ENCODE measurements around the gene NT5E. TPM values are rescaled to one million over a fixed set of nuclear protein-coding genes. Genes with fewer than 3 reads are reported as not detected.
"Not testable (repeated sequence)": the region's sequence is repeated elsewhere in the genome, so short reads cannot be mapped to it uniquely, and the experiment has no call there.

The NT5E gene
- total RNA-seq, 2 donors from 2014 or later = 43.8 to 53.2 TPM

DNA sequence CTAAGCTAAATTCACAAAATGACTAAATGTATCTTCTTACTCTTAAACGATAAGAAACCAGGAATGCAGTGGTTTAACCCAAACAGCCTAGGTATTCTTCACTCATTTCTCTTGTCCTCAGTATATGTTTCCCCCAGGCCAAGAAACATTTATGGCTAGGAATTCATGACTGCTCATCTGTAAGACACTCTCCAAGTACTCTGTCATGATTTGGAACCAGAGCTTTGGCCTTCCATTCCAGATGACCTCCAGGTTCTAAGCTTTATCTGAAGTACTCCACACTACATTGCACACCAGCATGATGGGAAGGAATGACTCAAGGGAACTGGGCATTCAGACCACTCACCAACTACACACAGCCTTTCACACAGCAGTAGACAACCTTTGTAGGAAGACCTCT, 29.3 kb downstream of the NT5E start:
- DNase-seq (ENCODE audit: low spot score) = no peak
- intact Hi-C loops (cut with DNase I) = no loop called here

- intact Hi-C loops (cut with DNase I) = loop anchor here (5.0 kb wide), 2 partner anchors 120 to 125 kb away; no protein-coding TSS in a partner anchor
- no peak for DNase-seq (ENCODE audit: low spot score)
These were observed 32.5 kb downstream of the NT5E start for GRCh38 chr6:85482206-85482904.

DNA sequence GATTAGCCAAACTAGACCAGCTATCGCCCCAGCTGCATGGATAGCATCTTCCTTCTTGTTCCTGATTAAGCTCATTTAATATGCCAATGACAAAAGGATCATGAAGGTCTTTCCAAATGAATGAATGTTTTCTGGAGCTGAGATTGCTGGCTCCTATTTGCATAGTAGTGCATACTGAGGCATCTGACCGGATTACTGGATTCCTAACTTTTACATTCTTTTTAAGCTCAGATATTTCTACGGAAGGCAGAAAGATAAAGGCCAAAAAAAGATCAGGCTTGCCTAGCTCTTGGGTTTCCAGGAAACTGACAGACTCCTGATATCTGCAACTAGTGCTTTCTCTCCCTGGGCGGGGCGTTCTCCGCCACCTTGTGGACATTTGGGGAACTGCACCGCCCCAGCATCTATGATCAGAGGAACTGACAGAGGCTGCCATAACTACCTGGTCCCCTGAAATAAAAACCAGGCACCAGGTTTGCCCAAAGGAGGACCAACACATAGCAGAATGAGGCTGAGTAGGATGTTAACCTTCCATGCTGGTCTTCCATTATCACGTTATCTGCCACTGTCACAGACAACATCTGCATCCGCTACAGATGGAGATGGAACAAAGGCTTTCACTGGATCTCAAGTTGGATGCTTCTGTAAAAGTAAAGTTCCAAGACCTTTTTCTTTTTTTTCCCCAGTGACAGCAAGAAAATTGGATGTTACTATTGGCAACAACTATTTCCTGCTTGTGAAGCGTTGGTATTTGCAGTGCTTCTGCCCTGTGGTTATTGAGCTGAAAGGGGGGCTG, 33.2 kb downstream of the NT5E start:
- intact Hi-C loops (cut with DNase I) = loop anchor here (5.0 kb wide), 2 partner anchors 121 to 126 kb away; no protein-coding TSS in a partner anchor
- DNase-seq (ENCODE audit: low spot score) = peak; percentile 94

GRCh38 chr6:85483846-85484245, 34.0 kb downstream of the NT5E start:
- DNase-seq (ENCODE audit: low spot score) = no peak
- intact Hi-C loops (cut with DNase I) = loop anchor here (5.0 kb wide), 2 partner anchors 122 to 127 kb away; no protein-coding TSS in a partner anchor

GRCh38 chr6:85484948-85485347, 35.1 kb downstream of the NT5E start:
- intact Hi-C loops (cut with DNase I) = loop anchor here (5.0 kb wide), 2 partner anchors 123 to 128 kb away; no protein-coding TSS in a partner anchor
- no peak for DNase-seq (ENCODE audit: low spot score)

DNA sequence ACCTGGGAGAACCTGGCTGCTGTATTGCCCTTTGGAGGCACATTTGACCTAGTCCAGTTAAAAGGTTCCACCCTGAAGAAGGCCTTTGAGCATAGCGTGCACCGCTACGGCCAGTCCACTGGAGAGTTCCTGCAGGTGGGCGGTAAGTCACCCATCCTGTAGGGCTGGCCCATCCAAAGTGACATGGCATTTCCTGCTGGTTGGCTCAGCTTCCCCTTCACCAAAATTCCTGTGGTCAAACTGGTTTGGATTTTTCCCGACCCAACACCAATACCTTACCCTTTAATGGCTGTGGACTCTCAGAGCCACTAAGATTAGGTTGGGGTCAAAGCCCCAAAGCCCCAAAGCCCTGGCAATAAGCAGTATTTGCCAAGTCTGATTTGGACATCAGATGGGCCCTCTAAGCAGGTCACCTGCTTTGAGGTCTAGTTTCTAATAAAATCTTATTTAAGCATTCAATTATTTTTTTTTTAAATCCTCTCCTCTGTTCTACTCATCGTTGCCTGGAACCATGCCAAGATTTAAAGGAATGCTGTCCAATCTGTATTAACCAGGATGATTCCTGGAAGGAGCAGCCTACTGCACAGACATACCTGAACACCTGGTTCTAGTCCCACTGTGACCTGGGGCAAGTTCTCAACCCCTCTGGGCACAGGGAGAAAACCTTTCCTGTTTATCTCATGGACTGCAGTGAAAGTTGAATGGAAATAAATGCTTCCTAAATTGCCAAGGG, 40.8 kb downstream of the NT5E start:
- intact Hi-C loops (cut with DNase I) = no loop called here
- no peak for DNase-seq (ENCODE audit: low spot score)

- DNase-seq (ENCODE audit: low spot score) = no peak
- intact Hi-C loops (cut with DNase I) = no loop called here
These were observed 43.5 kb downstream of the NT5E start for GRCh38 chr6:85493389-85493788.

DNA sequence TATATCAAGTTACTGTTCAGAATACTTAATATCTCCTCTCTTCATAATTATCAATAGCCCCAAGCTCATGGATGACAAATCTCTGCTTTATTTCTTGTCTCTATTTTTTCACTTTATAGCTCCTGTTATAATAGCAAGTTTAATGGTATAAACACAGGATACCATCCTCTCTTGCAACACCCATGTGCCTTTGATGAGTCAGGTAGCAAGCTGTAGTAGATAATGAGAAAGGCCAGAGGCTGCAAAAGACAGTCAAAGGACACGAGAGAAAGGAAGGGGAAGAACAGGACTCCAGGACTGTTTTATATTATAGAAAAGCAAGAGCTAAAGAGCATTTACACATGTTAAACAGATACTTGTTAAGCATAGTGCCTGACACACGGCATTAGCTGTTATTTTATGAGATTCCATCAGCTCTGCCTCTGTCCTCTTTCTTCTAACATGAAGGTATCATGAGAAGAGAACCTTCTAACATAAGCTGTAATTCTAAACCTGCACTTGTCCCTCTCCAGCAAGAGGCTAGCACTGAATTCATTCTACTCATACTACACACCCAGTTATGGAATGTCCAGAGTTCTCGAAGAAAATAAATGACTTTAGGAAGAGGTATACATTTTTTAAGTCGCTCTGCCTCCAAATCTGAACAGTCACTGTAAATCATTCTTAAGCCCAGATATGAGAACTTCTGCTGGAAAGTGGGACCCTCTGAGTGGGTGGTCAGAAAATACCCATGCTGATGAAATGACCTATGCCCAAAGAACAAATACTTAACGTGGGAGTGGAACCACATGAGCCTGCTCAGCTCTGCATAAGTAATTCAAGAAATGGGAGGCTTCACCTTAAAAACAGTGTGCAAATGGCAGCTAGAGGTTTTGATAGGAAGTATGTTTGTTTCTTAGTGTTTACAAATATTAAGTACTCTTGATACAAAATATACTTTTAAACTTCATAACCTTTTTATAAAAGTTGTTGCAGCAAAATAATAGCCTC, 45.0 kb downstream of the NT5E start:
- DNase-seq (ENCODE audit: low spot score) = no peak
- intact Hi-C loops (cut with DNase I) = no loop called here

- DNase-seq (ENCODE audit: low spot score) = no peak
- intact Hi-C loops (cut with DNase I) = no loop called here
These were observed 46.2 kb downstream of the NT5E start for GRCh38 chr6:85496009-85496579.

DNA sequence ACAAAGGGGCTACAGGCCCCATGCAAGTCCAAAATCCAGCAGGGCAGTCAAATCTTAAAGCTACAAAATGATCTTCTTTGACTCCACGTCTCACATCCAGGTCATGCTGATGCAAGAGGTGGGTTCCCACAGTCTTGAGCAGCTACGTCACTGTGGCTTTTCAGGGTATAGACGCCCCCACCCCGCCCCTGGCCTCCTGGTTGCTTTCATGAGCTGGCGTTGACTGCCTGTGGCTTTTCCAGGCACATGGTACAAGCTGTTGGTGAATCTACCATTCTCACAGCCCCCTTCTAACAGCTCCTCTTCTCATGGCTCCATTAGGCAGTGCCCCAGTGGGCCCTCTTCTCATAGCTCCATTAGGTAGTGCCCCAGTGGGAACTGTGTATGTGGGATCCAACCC, 47.0 kb downstream of the NT5E start:
- intact Hi-C loops (cut with DNase I) = no loop called here
- no peak for DNase-seq (ENCODE audit: low spot score)

DNA sequence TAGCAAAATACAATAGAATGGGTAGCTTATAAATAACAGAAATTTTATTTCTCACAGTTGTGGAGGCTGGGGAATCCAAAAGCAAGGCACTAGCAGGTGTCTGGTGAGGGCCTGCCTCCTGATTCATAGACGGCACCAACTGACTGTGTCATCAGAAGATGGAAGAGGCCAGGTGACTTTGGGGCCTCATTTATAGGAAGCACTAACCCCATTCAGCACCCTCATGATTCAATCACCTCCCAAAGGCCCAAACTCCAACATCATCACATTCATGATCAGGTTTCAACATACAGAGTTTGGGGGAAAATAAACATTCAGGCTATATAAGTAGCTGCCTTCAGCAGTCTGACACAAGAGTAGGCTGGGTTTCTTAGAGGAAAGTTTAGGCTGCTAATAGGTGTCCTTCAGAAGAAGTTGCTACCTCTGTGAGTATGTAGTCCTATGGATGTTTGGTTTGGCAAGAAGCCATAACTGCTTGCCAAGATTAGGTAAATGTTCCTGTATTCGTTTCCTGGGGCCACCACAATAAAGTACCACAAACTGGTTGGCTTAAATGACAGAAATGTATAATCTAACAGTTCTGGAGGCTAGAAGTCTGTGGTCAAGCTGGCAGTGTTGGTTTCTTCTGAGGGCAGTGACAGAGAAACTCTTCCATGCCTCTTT, 48.8 kb downstream of the NT5E start:
- intact Hi-C loops (cut with DNase I) = no loop called here
- no peak for DNase-seq (ENCODE audit: low spot score)

GRCh38 chr6:85506441-85507093, 56.7 kb downstream of the NT5E start:
- intact Hi-C loops (cut with DNase I) = no loop called here
- no peak for DNase-seq (ENCODE audit: low spot score)

DNA sequence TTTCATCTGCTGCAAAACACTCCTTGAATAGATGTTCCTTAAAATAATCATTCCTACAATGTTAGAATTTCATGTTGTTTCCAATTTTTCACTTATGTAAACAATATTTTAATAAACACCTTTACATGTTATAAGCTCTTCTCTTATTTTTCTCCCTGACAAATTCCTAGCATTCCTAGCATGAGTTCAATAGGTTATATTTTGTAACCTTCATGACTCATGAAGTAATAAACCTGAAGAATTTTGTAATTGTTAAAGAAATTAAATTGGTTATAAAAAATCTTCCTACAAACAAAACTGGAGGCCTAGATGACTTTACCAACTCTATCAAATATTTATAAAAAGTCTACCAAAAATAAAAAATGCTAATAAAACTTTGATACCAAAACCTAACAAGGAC, 66.3 kb downstream of the NT5E start:
- no peak for DNase-seq (ENCODE audit: low spot score)
- intact Hi-C loops (cut with DNase I) = no loop called here

DNA sequence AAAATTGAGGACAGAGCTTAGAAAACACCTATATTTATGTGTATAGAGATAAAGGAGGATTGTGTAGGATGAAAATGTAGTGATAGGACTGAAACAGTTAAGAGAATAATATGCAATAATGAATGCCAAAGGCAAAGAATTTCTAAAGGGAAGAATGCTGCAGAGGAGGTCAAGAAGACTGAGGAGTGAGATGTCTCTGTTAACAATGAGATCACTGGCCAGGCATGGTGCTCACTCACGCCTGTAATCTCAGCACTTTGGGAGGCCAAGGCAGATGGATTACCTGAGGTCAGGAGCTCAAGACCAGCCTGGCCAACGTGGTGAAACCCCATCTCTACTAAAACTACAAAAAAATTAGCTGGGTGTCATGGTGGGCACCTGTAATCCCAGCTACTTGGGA, 74.4 kb downstream of the NT5E start:
- intact Hi-C loops (cut with DNase I); DNase-seq (ENCODE audit: low spot score): not testable (repeated sequence)

DNA sequence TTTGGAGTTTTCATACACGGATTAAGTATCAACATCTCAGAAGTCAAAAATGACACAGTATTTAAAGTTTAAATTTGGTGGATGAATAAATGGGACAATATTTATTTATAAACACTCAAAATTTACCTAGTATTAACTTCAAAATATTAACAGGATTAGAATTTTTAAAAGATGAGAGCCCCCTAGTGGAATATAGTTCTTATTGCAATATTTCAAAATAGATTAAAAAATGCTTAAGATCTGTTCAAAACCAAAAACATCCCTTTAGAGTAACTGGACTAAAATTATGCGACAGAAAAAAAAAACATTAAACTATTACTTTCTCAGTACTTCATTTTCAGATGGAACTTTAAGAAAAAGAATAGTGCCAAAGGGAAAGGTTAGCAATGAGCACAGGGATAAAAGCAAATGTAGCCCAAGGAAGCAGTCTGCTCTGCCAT, 87.2 kb downstream of the NT5E start:
- no peak for DNase-seq (ENCODE audit: low spot score)
- intact Hi-C loops (cut with DNase I) = no loop called here

DNA sequence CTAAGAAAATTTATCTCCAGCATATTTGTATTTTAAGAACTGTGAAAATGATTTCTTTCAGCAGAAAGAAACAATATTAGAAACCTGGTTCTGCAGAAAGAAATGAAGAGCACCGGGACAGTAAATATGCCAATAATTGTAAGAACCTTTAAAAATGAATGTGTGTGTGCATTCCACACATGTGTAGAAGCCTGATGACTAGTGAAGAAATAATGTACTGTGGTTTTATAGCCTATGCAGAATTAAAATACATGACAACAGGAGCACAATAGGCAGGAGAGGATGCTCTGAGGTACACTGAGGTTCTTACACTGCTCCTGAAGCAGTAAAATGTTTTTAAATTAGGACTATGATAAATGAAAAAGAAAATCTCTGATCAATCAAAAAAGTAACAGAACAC, 94.9 kb downstream of the NT5E start:
- intact Hi-C loops (cut with DNase I) = no loop called here
- no peak for DNase-seq (ENCODE audit: low spot score)

Data from posterior vena cava (tissue), 2 donors.